Measurements from ENCODE around the gene CDHR3. TPM values are rescaled to one million over a fixed set of nuclear protein-coding genes. Genes with fewer than 3 reads are reported as not detected.
"Not testable (repeated sequence)": the region's sequence is repeated elsewhere in the genome, so short reads cannot be mapped to it uniquely, and the experiment has no call there.

CDHR3 gene
- total and polyA plus RNA-seq, 4 donors, result 10.5 to 80.3 (median 36.0) TPM

- no peak overlapping the region for H3K4me3 ChIP-seq
- no peaks in the 10 kb centered on the region for H3K27me3 ChIP-seq (ENCODE audit: control insufficient read depth in 3 of 3, insufficient read depth in 3 of 3, low read length in 2 of 3)
- H3K9ac ChIP-seq (ENCODE audit: insufficient read depth in 1 of 2, low read length in 2 of 2), result no peak overlapping the region
- no peaks in the 10 kb centered on the region for H3K4me1 ChIP-seq (ENCODE audit: control insufficient read depth in 5 of 5, insufficient read depth in 5 of 5, low read length in 5 of 5)
- TF ChIP-seq, protein P1, sequence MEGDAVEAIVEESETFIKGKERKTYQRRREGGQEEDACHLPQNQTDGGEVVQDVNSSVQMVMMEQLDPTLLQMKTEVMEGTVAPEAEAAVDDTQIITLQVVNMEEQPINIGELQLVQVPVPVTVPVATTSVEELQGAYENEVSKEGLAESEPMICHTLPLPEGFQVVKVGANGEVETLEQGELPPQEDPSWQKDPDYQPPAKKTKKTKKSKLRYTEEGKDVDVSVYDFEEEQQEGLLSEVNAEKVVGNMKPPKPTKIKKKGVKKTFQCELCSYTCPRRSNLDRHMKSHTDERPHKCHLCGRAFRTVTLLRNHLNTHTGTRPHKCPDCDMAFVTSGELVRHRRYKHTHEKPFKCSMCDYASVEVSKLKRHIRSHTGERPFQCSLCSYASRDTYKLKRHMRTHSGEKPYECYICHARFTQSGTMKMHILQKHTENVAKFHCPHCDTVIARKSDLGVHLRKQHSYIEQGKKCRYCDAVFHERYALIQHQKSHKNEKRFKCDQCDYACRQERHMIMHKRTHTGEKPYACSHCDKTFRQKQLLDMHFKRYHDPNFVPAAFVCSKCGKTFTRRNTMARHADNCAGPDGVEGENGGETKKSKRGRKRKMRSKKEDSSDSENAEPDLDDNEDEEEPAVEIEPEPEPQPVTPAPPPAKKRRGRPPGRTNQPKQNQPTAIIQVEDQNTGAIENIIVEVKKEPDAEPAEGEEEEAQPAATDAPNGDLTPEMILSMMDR (IDR thresholded peaks at IDR 0.05; ENCODE audit: control extremely low read depth, extremely low read depth), result no peak
- DNase-seq (no peak), ATAC-seq (ENCODE audit: insufficient read depth, low FRiP score) (no peak)
- H3K9me3 ChIP-seq (ENCODE audit: control insufficient read depth in 4 of 4, insufficient read depth in 3 of 4, low read length in 3 of 4), result peaks cover 0 to 15% (median 4%) of the 10 kb centered on the region in 4 donors
- H3K27ac ChIP-seq (ENCODE audit: low read depth in 1 of 2, low read length in 1 of 2), result no peak overlapping the region
- 80 to 87% methylated on average over 15 of the region's 15 CpGs for WGBS, 2 donors
- no peaks in the 10 kb centered on the region for H3K36me3 ChIP-seq (ENCODE audit: control insufficient read depth in 4 of 4, insufficient read depth in 4 of 4, low read length in 4 of 4)
Observed at GRCh38 chr7:105952917-105953595, 10.0 kb upstream of the CDHR3 start.

DNA sequence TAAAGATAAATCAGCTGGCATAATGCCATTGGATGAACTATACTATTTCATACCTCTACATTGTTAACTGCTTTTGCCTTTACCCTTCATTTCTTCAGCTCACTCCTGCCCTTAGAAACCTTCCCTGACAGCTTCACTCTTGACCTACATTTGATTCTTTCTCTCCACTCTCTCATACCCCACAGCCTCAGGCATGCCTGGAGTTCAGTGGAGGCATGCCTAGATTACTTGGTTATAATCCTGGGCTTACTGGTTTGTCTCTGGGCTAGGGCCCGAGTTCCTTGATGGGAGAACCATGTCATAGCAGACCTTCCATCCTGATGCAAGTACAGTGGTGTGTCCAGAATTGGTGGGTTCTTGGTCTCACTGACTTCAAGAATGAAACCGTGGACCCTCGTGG is 8.4 kb upstream of the CDHR3 start:
- Histone ChIP-seq H3K4me1 (ENCODE audit: control insufficient read depth in 5 of 5, insufficient read depth in 5 of 5, low read length in 5 of 5) (no peaks in the 10 kb centered on the region), H3K27ac (ENCODE audit: low read depth in 1 of 2, low read length in 1 of 2) (no peak overlapping the region), H3K9me3 (ENCODE audit: control insufficient read depth in 4 of 4, insufficient read depth in 3 of 4, low read length in 3 of 4) (peaks cover 0 to 15% (median 4%) of the 10 kb centered on the region in 4 donors), H3K36me3 (ENCODE audit: control insufficient read depth in 4 of 4, insufficient read depth in 4 of 4, low read length in 4 of 4) (no peaks in the 10 kb centered on the region), H3K27me3 (ENCODE audit: control insufficient read depth in 3 of 3, insufficient read depth in 3 of 3, low read length in 2 of 3) (no peaks in the 10 kb centered on the region), H3K9ac (ENCODE audit: insufficient read depth in 1 of 2, low read length in 2 of 2) (no peak overlapping the region), H3K4me3 (no peak overlapping the region)
- DNase-seq (no peak), ATAC-seq (ENCODE audit: insufficient read depth, low FRiP score) (no peak)
- TF ChIP-seq, protein P1 (IDR thresholded peaks at IDR 0.05; ENCODE audit: control extremely low read depth, extremely low read depth), result no peak
- WGBS, 2 donors, result 90 to 93% methylated on average over 3 of the region's 3 CpGs

GRCh38 chr7:105955651-105956466 is 7.2 kb upstream of the CDHR3 start:
- DNase-seq; H3K4me3 ChIP-seq; H3K36me3 ChIP-seq (ENCODE audit: control insufficient read depth in 4 of 4, insufficient read depth in 4 of 4, low read length in 4 of 4); ATAC-seq (ENCODE audit: insufficient read depth, low FRiP score); H3K4me1 ChIP-seq (ENCODE audit: control insufficient read depth in 5 of 5, insufficient read depth in 5 of 5, low read length in 5 of 5); H3K27ac ChIP-seq (ENCODE audit: low read depth in 1 of 2, low read length in 1 of 2); H3K9ac ChIP-seq (ENCODE audit: insufficient read depth in 1 of 2, low read length in 2 of 2); H3K27me3 ChIP-seq (ENCODE audit: control insufficient read depth in 3 of 3, insufficient read depth in 3 of 3, low read length in 2 of 3): not testable (repeated sequence)
- 87 to 90% methylated on average over 48 to 52 of the region's 52 CpGs for WGBS, 2 donors
- peaks cover 0 to 15% (median 4%) of the 10 kb centered on the region in 4 donors for H3K9me3 ChIP-seq (ENCODE audit: control insufficient read depth in 4 of 4, insufficient read depth in 3 of 4, low read length in 3 of 4)

GRCh38 chr7:105958012-105958411 is 5.1 kb upstream of the CDHR3 start:
- H3K9me3 ChIP-seq (ENCODE audit: control insufficient read depth in 4 of 4, insufficient read depth in 3 of 4, low read length in 3 of 4), result peaks cover 0 to 7% (median 3%) of the 10 kb centered on the region in 4 donors
- no peaks in the 10 kb centered on the region for H3K4me1 ChIP-seq (ENCODE audit: control insufficient read depth in 5 of 5, insufficient read depth in 5 of 5, low read length in 5 of 5)
- H3K36me3 ChIP-seq (ENCODE audit: control insufficient read depth in 4 of 4, insufficient read depth in 4 of 4, low read length in 4 of 4), result no peaks in the 10 kb centered on the region
- TF ChIP-seq, protein P1 (IDR thresholded peaks at IDR 0.05; ENCODE audit: control extremely low read depth, extremely low read depth), result no peak
- no peaks in the 10 kb centered on the region for H3K27me3 ChIP-seq (ENCODE audit: control insufficient read depth in 3 of 3, insufficient read depth in 3 of 3, low read length in 2 of 3)
- ATAC-seq (ENCODE audit: insufficient read depth, low FRiP score), result no peak
- 79 to 86% methylated on average over 3 of the region's 3 CpGs for WGBS, 2 donors
- DNase-seq, result no peak
- no peak overlapping the region for H3K4me3 ChIP-seq
- no peak overlapping the region for H3K9ac ChIP-seq (ENCODE audit: insufficient read depth in 1 of 2, low read length in 2 of 2)
- H3K27ac ChIP-seq (ENCODE audit: low read depth in 1 of 2, low read length in 1 of 2), result no peak overlapping the region
